IPS-11a (cell line): ENCODE measurements around the gene RIC3.

ENCODE experiments used
- H3K4me3 ChIP-seq: one replicate; pipeline ENCODE4 v1.5.1; 2013; ENCODE audit warnings: low read depth, low read length, control low read depth

Gene RIC3

GRCh38 chr11:8069771-8070170, 99.1 kb downstream of the RIC3 start:
- H3K4me3 ChIP-seq: no peak overlapping the region

- no peak overlapping the region for H3K4me3 ChIP-seq
Measured at GRCh38 chr11:8068605-8069221, 100.1 kb downstream of the RIC3 start.

- no peak overlapping the region for H3K4me3 ChIP-seq
Measured at GRCh38 chr11:8067929-8068575, 100.8 kb downstream of the RIC3 start.

GRCh38 chr11:8067567-8067928, 101.3 kb downstream of the RIC3 start:
- no peak overlapping the region for H3K4me3 ChIP-seq

GRCh38 chr11:8066911-8067455, 101.8 kb downstream of the RIC3 start:
- H3K4me3 ChIP-seq: no peak overlapping the region

- H3K4me3 ChIP-seq: no peak overlapping the region
Measured at GRCh38 chr11:8066036-8066910, 102.6 kb downstream of the RIC3 start.

GRCh38 chr11:8065031-8065430, 103.8 kb downstream of the RIC3 start:
- no peak overlapping the region for H3K4me3 ChIP-seq

- H3K4me3 ChIP-seq: no peak overlapping the region
Measured at GRCh38 chr11:8063324-8063723, 105.5 kb downstream of the RIC3 start.

- H3K4me3 ChIP-seq: no peak overlapping the region
Measured at GRCh38 chr11:8062781-8063257, 106.0 kb downstream of the RIC3 start.

- H3K4me3 ChIP-seq: no peak overlapping the region
Measured at GRCh38 chr11:8061555-8062428, 107.0 kb downstream of the RIC3 start.

GRCh38 chr11:8060801-8061554, 107.8 kb downstream of the RIC3 start:
- H3K4me3 ChIP-seq: no peak overlapping the region

GRCh38 chr11:8060146-8060719, 108.6 kb downstream of the RIC3 start:
- no peak overlapping the region for H3K4me3 ChIP-seq

GRCh38 chr11:8059571-8060011, 109.2 kb downstream of the RIC3 start:
- no peak overlapping the region for H3K4me3 ChIP-seq

- H3K4me3 ChIP-seq: no peak overlapping the region
Measured at GRCh38 chr11:8059030-8059429, 109.8 kb downstream of the RIC3 start.

GRCh38 chr11:8058216-8058615, 110.6 kb downstream of the RIC3 start:
- no peak overlapping the region for H3K4me3 ChIP-seq

- H3K4me3 ChIP-seq: no peak overlapping the region
Measured at GRCh38 chr11:8056810-8057463, 111.9 kb downstream of the RIC3 start.
